ENCODE data around the gene SRXN1.

The SRXN1 gene

DNA sequence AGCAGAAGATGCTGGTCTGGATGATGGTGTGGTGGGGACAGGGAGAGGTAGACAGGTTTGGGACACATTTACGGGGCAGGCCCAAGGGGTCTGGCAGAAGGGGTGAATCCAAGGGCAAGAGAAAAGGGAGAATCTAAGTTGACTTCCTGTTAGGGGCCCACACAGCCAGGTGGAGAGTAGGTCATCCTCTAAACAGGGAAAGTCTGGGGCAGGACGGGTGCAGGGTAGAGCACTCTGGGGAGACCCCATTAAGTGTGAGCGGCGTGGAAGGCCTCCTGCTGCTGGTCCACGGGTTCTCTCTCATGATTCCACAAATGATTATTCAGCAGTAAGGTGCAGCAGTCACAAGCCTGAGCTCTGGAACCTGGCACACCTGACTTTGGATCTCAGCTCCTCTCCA, 2.7 kb downstream of the SRXN1 start:
- DNase-seq: no peak
- Histone ChIP-seq H3F3A (ENCODE audit: insufficient read depth, low read length) (peaks cover 2% of the 10 kb centered on the region; the same call in 1 of the 2 replicates), H4K20me1 (ENCODE audit: insufficient read depth, low read length) (peaks cover 7% of the 10 kb centered on the region; the same call in 1 of the 2 replicates), H3K9ac (ENCODE audit: low read length) (no peak overlapping the region), H3K4me3 (ENCODE audit: low read length) (no peak overlapping the region), H3K36me3 (replicated peaks; ENCODE audit: insufficient read depth, low read length) (peaks cover 12% of the 10 kb centered on the region; the same call in 1 of the 2 replicates), H3K4me1 (ENCODE audit: low read length) (peaks cover 5% of the 10 kb centered on the region; the same call in 1 of the 2 replicates), H3K9me3 (replicated peaks; ENCODE audit: insufficient read depth, low read length) (no peaks in the 10 kb centered on the region), H3K4me2 (ENCODE audit: low read depth, low read length) (no peak overlapping the region), H3K27ac (ENCODE audit: low read length) (no peak overlapping the region), H3K27me3 (replicated peaks; ENCODE audit: insufficient read depth, low read length) (no peaks in the 10 kb centered on the region), H3K79me2 (ENCODE audit: low read length) (peaks cover 30% of the 10 kb centered on the region), H3K9me2 (replicated peaks; ENCODE audit: insufficient read depth, low read length) (no peaks in the 10 kb centered on the region), H2AFZ (ENCODE audit: low read length) (no peak overlapping the region)
- TF ChIP-seq EZH2phosphoT487 (IDR thresholded peaks at IDR 0.05; ENCODE audit: low read length): no peak
- TF ChIP-seq, protein P1, sequence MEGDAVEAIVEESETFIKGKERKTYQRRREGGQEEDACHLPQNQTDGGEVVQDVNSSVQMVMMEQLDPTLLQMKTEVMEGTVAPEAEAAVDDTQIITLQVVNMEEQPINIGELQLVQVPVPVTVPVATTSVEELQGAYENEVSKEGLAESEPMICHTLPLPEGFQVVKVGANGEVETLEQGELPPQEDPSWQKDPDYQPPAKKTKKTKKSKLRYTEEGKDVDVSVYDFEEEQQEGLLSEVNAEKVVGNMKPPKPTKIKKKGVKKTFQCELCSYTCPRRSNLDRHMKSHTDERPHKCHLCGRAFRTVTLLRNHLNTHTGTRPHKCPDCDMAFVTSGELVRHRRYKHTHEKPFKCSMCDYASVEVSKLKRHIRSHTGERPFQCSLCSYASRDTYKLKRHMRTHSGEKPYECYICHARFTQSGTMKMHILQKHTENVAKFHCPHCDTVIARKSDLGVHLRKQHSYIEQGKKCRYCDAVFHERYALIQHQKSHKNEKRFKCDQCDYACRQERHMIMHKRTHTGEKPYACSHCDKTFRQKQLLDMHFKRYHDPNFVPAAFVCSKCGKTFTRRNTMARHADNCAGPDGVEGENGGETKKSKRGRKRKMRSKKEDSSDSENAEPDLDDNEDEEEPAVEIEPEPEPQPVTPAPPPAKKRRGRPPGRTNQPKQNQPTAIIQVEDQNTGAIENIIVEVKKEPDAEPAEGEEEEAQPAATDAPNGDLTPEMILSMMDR (IDR thresholded peaks at IDR 0.05; ENCODE audit: low read length): no peak

- TF ChIP-seq EZH2 (optimal IDR thresholded peaks at IDR 0.05; ENCODE audit: low read depth, low read length) (no peak), EZH2phosphoT487 (IDR thresholded peaks at IDR 0.05; ENCODE audit: low read length) (no peak)
- TF ChIP-seq, protein P1 (IDR thresholded peaks at IDR 0.05; ENCODE audit: low read length): no peak
- Histone ChIP-seq H3K27me3 (replicated peaks; ENCODE audit: insufficient read depth, low read length) (no peaks in the 10 kb centered on the region), H3K36me3 (replicated peaks; ENCODE audit: insufficient read depth, low read length) (peaks cover 12% of the 10 kb centered on the region; the same call in 1 of the 2 replicates), H3K9me3 (replicated peaks; ENCODE audit: insufficient read depth, low read length) (no peaks in the 10 kb centered on the region), H3K79me2 (ENCODE audit: low read length) (peaks cover 27% of the 10 kb centered on the region), H2AFZ (ENCODE audit: low read length) (no peak overlapping the region), H3K4me1 (ENCODE audit: low read length) (no peaks in the 10 kb centered on the region), H3K4me3 (ENCODE audit: low read length) (no peak overlapping the region), H3K9me2 (replicated peaks; ENCODE audit: insufficient read depth, low read length) (no peaks in the 10 kb centered on the region), H3F3A (ENCODE audit: insufficient read depth, low read length) (peaks cover 2% of the 10 kb centered on the region; the same call in 1 of the 2 replicates), H4K20me1 (ENCODE audit: insufficient read depth, low read length) (peaks cover 7% of the 10 kb centered on the region; the same call in 1 of the 2 replicates), H3K9ac (ENCODE audit: low read length) (no peak overlapping the region), H3K27ac (ENCODE audit: low read length) (no peak overlapping the region), H3K4me2 (ENCODE audit: low read depth, low read length) (no peak overlapping the region)
- no peak for DNase-seq
Observed at GRCh38 chr20:647479-648019, 5.5 kb downstream of the SRXN1 start.

- H3K4me3 ChIP-seq (ENCODE audit: low read length): no peak overlapping the region
- H4K20me1 ChIP-seq (ENCODE audit: insufficient read depth, low read length): peaks cover 7% of the 10 kb centered on the region; the same call in 1 of the 2 replicates
- DNase-seq: no peak
- H3K36me3 ChIP-seq (replicated peaks; ENCODE audit: insufficient read depth, low read length): peaks cover 12% of the 10 kb centered on the region; the same call in 1 of the 2 replicates
- H3K79me2 ChIP-seq (ENCODE audit: low read length): peaks cover 20% of the 10 kb centered on the region
- no peak overlapping the region for H3K27ac ChIP-seq (ENCODE audit: low read length)
- H2AFZ ChIP-seq (ENCODE audit: low read length): no peak overlapping the region
- H3K9me3 ChIP-seq (replicated peaks; ENCODE audit: insufficient read depth, low read length): no peaks in the 10 kb centered on the region
- H3K27me3 ChIP-seq (replicated peaks; ENCODE audit: insufficient read depth, low read length): no peaks in the 10 kb centered on the region
- no peak for TF ChIP-seq EZH2 (optimal IDR thresholded peaks at IDR 0.05; ENCODE audit: low read depth, low read length)
- no peak for TF ChIP-seq EZH2phosphoT487 (IDR thresholded peaks at IDR 0.05; ENCODE audit: low read length)
- TF ChIP-seq, protein P1 (IDR thresholded peaks at IDR 0.05; ENCODE audit: low read length): no peak
- H3K4me2 ChIP-seq (ENCODE audit: low read depth, low read length): no peak overlapping the region
- no peaks in the 10 kb centered on the region for H3K9me2 ChIP-seq (replicated peaks; ENCODE audit: insufficient read depth, low read length)
- peaks cover 2% of the 10 kb centered on the region; the same call in 1 of the 2 replicates for H3F3A ChIP-seq (ENCODE audit: insufficient read depth, low read length)
- no peaks in the 10 kb centered on the region for H3K4me1 ChIP-seq (ENCODE audit: low read length)
- no peak overlapping the region for H3K9ac ChIP-seq (ENCODE audit: low read length)
Observed at GRCh38 chr20:646868-647233, 6.1 kb downstream of the SRXN1 start.

Measured in MM.1S (cell line).